Neuronal stem cell (in vitro differentiated cells): ENCODE results near the gene C2CD3.
"Not testable (repeated sequence)": the region's sequence is repeated elsewhere in the genome, so short reads cannot be mapped to it uniquely, and the experiment has no call there.

Source experiments
- DNase-seq: peaks from one replicate; pipeline ENCODE4 v3.0.0-alpha.2; 2013; ENCODE audit warnings: low spot score
- H2AFZ ChIP-seq: one replicate; pipeline ENCODE4 v1.6.1; 2013; ENCODE audit warnings: mild to moderate bottlenecking, low read length, inconsistent platforms
- H2AK5ac ChIP-seq: 2 replicates; pipeline ENCODE4 v1.6.1; 2013; ENCODE audit warnings: low read depth, mild to moderate bottlenecking, inconsistent platforms, low read length, moderate library complexity, mixed read lengths
- H2BK120ac ChIP-seq: 2 replicates; pipeline ENCODE4 v1.6.1; 2013; ENCODE audit warnings: low read depth, mild to moderate bottlenecking, inconsistent platforms, low read length, moderate library complexity, mixed read lengths
- H2BK12ac ChIP-seq: one replicate; pipeline ENCODE4 v1.6.1; 2013; ENCODE audit warnings: low read length, inconsistent platforms
- H2BK15ac ChIP-seq: 2 replicates; pipeline ENCODE4 v1.6.1; 2013; ENCODE audit warnings: mild to moderate bottlenecking, low read length, inconsistent platforms, mixed read lengths
- H2BK5ac ChIP-seq: one replicate; pipeline ENCODE4 v1.6.1; 2013; ENCODE audit warnings: inconsistent platforms, mild to moderate bottlenecking, low read length, moderate library complexity
- H3K14ac ChIP-seq: one replicate; pipeline ENCODE4 v1.6.1; 2013; ENCODE audit warnings: low read length, inconsistent platforms
- H3K18ac ChIP-seq: 2 replicates; pipeline ENCODE4 v1.6.1; 2013; ENCODE audit warnings: low read length, inconsistent platforms
- H3K23ac ChIP-seq: 2 replicates; pipeline ENCODE4 v1.6.1; 2013; ENCODE audit warnings: low read depth, mild to moderate bottlenecking, mixed read lengths, low read length, inconsistent platforms; ENCODE audit not compliant: poor library complexity
- H3K27ac ChIP-seq: replicated peaks from 3 replicates; pipeline ENCODE4 v1.5.1; 2013; ENCODE audit warnings: low read length, inconsistent platforms
- H3K27me3 ChIP-seq, 3 experiments: 2 replicates each; pipeline ENCODE4 v1.6.1; 2013; ENCODE audit warnings: low read length in 3 of 3, mild to moderate bottlenecking in 2 of 3, inconsistent platforms in 1 of 3, low read depth in 1 of 3, mixed read lengths in 1 of 3, moderate library complexity in 1 of 3; ENCODE audit not compliant: control insufficient read depth in 3 of 3, insufficient read depth in 3 of 3
- H3K36me3 ChIP-seq, 2 donors: replicated peaks in 1 of 2; 2 replicates each; pipeline ENCODE4 v1.6.1; 2013; ENCODE audit warnings: low read length in 2 of 2; ENCODE audit not compliant: control insufficient read depth in 2 of 2, insufficient read depth in 2 of 2
- H3K4ac ChIP-seq: 2 replicates; pipeline ENCODE4 v1.6.1; 2013; ENCODE audit warnings: inconsistent platforms, mild to moderate bottlenecking, low read length, moderate library complexity
- H3K4me1 ChIP-seq, 2 donors: 1 replicate in 1 of 2; 2 replicates in 1 of 2; pipeline ENCODE4 v1.6.1; 2013; ENCODE audit warnings: low read length in 2 of 2, low read depth in 1 of 2; ENCODE audit not compliant: control insufficient read depth in 2 of 2, insufficient read depth in 1 of 2
- H3K4me2 ChIP-seq: one replicate; pipeline ENCODE4 v1.6.1; 2013; ENCODE audit warnings: mild to moderate bottlenecking, low read length, inconsistent platforms; ENCODE audit not compliant: insufficient read depth, poor library complexity, severe bottlenecking
- H3K4me3 ChIP-seq, 2 donors: 2 replicates each; pipeline ENCODE4 v1.5.1; 2013; ENCODE audit warnings: low read length in 2 of 2, mild to moderate bottlenecking in 2 of 2, inconsistent platforms in 1 of 2, moderate library complexity in 1 of 2
- H3K79me1 ChIP-seq: one replicate; pipeline ENCODE4 v1.6.1; 2013; ENCODE audit warnings: low read depth, mild to moderate bottlenecking, inconsistent platforms, low read length, moderate library complexity
- H3K9ac ChIP-seq: one replicate; pipeline ENCODE4 v1.6.1; 2013; ENCODE audit warnings: mild to moderate bottlenecking, low read depth, low read length, inconsistent platforms; ENCODE audit not compliant: poor library complexity
- H3K9me3 ChIP-seq, 2 donors: replicated peaks in 1 of 2; 2 replicates each; pipeline versions ENCODE3 to v1.6.1; 2013; ENCODE audit warnings: low read length in 2 of 2, mild to moderate bottlenecking in 2 of 2, inconsistent platforms in 1 of 2, low read depth in 1 of 2, mixed read lengths in 1 of 2, moderate library complexity in 1 of 2; ENCODE audit not compliant: control insufficient read depth in 2 of 2, insufficient read depth in 1 of 2
- H4K8ac ChIP-seq: one replicate; pipeline ENCODE4 v1.6.1; 2013; ENCODE audit warnings: low read depth, mild to moderate bottlenecking, inconsistent platforms, low read length, moderate library complexity
- H4K91ac ChIP-seq: one replicate; pipeline ENCODE4 v1.6.1; 2013; ENCODE audit warnings: low read length, low read depth, mild to moderate bottlenecking, inconsistent platforms; ENCODE audit not compliant: poor library complexity
- WGBS, 2 donors: extraction: QIAGEN DNeasy Blood & Tissue Kit; methylation state at CpG; one replicate each; pipeline ENCODE4 v1.1.7; 2013; ENCODE audit warnings: missing lambda C conversion rate in 2 of 2, mixed read lengths in 1 of 2; ENCODE audit not compliant: insufficient read length in 2 of 2, insufficient replicate concordance in 1 of 2; ENCODE audit errors: extremely low coverage in 2 of 2; 5-methylcytosine and 5-hydroxymethylcytosine counted together

Gene C2CD3

GRCh38 chr11:74133436-74133835 is 37.4 kb downstream of the C2CD3 start:
- Histone ChIP-seq H3K14ac (no peak overlapping the region), H4K91ac (no peak overlapping the region), H3K9me3 (peaks cover 0 to 10% of the 10 kb centered on the region in 2 donors), H3K18ac (no peak overlapping the region), H3K23ac (no peak overlapping the region), H3K4me2 (no peak overlapping the region), H4K8ac (no peak overlapping the region), H3K27ac (no peak overlapping the region), H3K27me3 (no peaks in the 10 kb centered on the region), H3K9ac (no peak overlapping the region), H2AFZ (no peak overlapping the region), H2BK15ac (no peak overlapping the region), H3K36me3 (peaks cover 9 to 80% of the 10 kb centered on the region in 2 donors), H2AK5ac (no peak overlapping the region), H3K4me1 (peaks cover 0 to 3% of the 10 kb centered on the region in 2 donors), H3K4ac (no peak overlapping the region), H2BK5ac (no peak overlapping the region), H3K79me1 (no peaks in the 10 kb centered on the region), H3K4me3 (no peak overlapping the region), H2BK12ac (no peak overlapping the region), H2BK120ac (no peak overlapping the region)
- no peak for DNase-seq
- WGBS, 2 donors, result no CpG with 5 or more reads among the region's 3 CpGs

GRCh38 chr11:74132833-74133232 is 38.0 kb downstream of the C2CD3 start:
- Histone ChIP-seq H2BK5ac (no peak overlapping the region), H3K9me3 (peaks cover 0 to 10% of the 10 kb centered on the region in 2 donors), H2AK5ac (no peak overlapping the region), H3K9ac (no peak overlapping the region), H3K27ac (no peak overlapping the region), H3K79me1 (no peaks in the 10 kb centered on the region), H4K8ac (no peak overlapping the region), H3K18ac (no peak overlapping the region), H3K4me3 (no peak overlapping the region), H2AFZ (no peak overlapping the region), H3K14ac (no peak overlapping the region), H2BK12ac (no peak overlapping the region), H3K27me3 (no peaks in the 10 kb centered on the region), H3K23ac (no peak overlapping the region), H4K91ac (no peak overlapping the region), H3K4me1 (no peaks in the 10 kb centered on the region), H3K4ac (no peak overlapping the region), H3K36me3 (peaks cover 9 to 78% of the 10 kb centered on the region in 2 donors), H2BK120ac (no peak overlapping the region), H3K4me2 (no peak overlapping the region), H2BK15ac (no peak overlapping the region)
- no CpG with 5 or more reads among the region's 3 CpGs for WGBS, 2 donors
- DNase-seq, result no peak

GRCh38 chr11:74129121-74129520 is 41.7 kb downstream of the C2CD3 start:
- H2BK5ac ChIP-seq, H3K14ac ChIP-seq, H3K23ac ChIP-seq, H3K79me1 ChIP-seq, H3K27ac ChIP-seq, H3K18ac ChIP-seq, H3K9me3 ChIP-seq, H2AFZ ChIP-seq, H2BK120ac ChIP-seq, H4K91ac ChIP-seq, DNase-seq, H3K4me3 ChIP-seq, H4K8ac ChIP-seq, H3K4ac ChIP-seq, H2BK12ac ChIP-seq, H3K9ac ChIP-seq, H3K4me1 ChIP-seq, H3K27me3 ChIP-seq, H2BK15ac ChIP-seq, H2AK5ac ChIP-seq, H3K4me2 ChIP-seq: not testable (repeated sequence)
- H3K36me3 ChIP-seq, result peaks cover 12 to 48% of the 10 kb centered on the region in 2 donors
- WGBS, 2 donors, result no CpG with 5 or more reads among the region's 33 CpGs

DNA sequence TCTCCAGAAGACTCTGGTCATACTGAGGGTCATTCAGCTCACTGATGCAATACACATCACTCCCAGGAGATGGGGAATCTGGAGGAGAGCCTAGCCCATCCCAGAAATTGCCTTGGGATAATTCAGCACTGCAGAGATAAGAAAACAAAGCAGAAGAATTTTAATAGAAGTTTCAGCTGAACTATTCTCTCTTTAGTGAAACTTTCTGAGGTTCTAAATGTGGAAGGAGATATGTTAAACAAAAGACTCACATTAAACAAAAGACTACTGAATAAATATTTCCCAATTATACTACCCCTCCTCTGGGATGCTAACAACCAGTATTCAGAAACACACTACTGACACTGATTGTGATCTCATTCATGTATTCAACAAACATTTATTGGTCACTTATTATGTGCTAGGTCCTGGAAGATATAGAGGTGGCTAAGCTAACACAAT is 47.8 kb downstream of the C2CD3 start:
- H3K36me3 ChIP-seq, result peaks cover 8 to 44% of the 10 kb centered on the region in 2 donors
- no peak overlapping the region for H2AFZ ChIP-seq
- H3K4me3 ChIP-seq, result no peak overlapping the region
- no peaks in the 10 kb centered on the region for H3K27me3 ChIP-seq
- no peak overlapping the region for H3K18ac ChIP-seq
- DNase-seq, result no peak
- no peaks in the 10 kb centered on the region for H3K79me1 ChIP-seq
- H3K23ac ChIP-seq, result no peak overlapping the region
- no peak overlapping the region for H4K8ac ChIP-seq
- H3K4me1 ChIP-seq, result no peaks in the 10 kb centered on the region
- no peak overlapping the region for H3K4ac ChIP-seq
- H3K9ac ChIP-seq, result no peak overlapping the region
- H2BK5ac ChIP-seq, result no peak overlapping the region
- H3K27ac ChIP-seq, result no peak overlapping the region
- no peak overlapping the region for H2BK12ac ChIP-seq
- H3K14ac ChIP-seq, result no peak overlapping the region
- H4K91ac ChIP-seq, result no peak overlapping the region
- H2AK5ac ChIP-seq, result no peak overlapping the region
- H2BK120ac ChIP-seq, result no peak overlapping the region
- peaks cover 0 to 4% of the 10 kb centered on the region in 2 donors for H3K9me3 ChIP-seq
- no peak overlapping the region for H2BK15ac ChIP-seq
- no peak overlapping the region for H3K4me2 ChIP-seq
